Keratinocyte (primary cell): ENCODE data around the gene ANKRD39.

ENCODE experiments used
- CTCF ChIP-seq, 3 experiments: IDR thresholded peaks in 1 of 3; conservative IDR thresholded peaks in 1 of 3; optimal IDR thresholded peaks in 1 of 3; 2 replicates in 2 of 3; 3 replicates in 1 of 3; pipeline versions ENCODE3 to v1.5.1; 2011; ENCODE audit warnings: low read length in 3 of 3, mild to moderate bottlenecking in 3 of 3, moderate library complexity in 2 of 3, control low read depth in 1 of 3, inconsistent platforms in 1 of 3; ENCODE audit not compliant: insufficient read depth in 2 of 3; ENCODE audit errors: extremely low read depth in 1 of 3
- EZH2 ChIP-seq: IDR thresholded peaks from one replicate; pipeline ENCODE4 v1.6.1; 2012; ENCODE audit warnings: inconsistent platforms, mild to moderate bottlenecking, low read length, moderate library complexity

GRCh38 chr2:96807127-96807471, 50.7 kb downstream of the ANKRD39 start:
- no peak for TF ChIP-seq CTCF (optimal IDR thresholded peaks at IDR 0.05 in 1 of 3, IDR thresholded peaks at IDR 0.05 in 1 of 3, conservative IDR thresholded peaks at IDR 0.05 in 1 of 3; ENCODE audit: extremely low read depth in 1 of 3, insufficient read depth in 2 of 3, low read length in 3 of 3)
- no peak for TF ChIP-seq EZH2
